ENCODE data around the gene FZD7.

FZD7 gene

GRCh38 chr2:202038471-202039277, 5.0 kb downstream of the FZD7 start:
- no peak for DNase-seq

GRCh38 chr2:202039278-202040078, 5.8 kb downstream of the FZD7 start:
- DNase-seq = no peak

- DNase-seq = no peak
These were observed 6.6 kb downstream of the FZD7 start for GRCh38 chr2:202040079-202040844.

GRCh38 chr2:202042444-202042843, 8.8 kb downstream of the FZD7 start:
- no peak for DNase-seq

- DNase-seq = no peak
These were observed 9.8 kb downstream of the FZD7 start for GRCh38 chr2:202043475-202043874.

GRCh38 chr2:202044777-202045176, 11.1 kb downstream of the FZD7 start:
- DNase-seq = no peak

- DNase-seq = no peak
These were observed 12.9 kb downstream of the FZD7 start for GRCh38 chr2:202046572-202046971.

- DNase-seq = no peak
These were observed 15.6 kb downstream of the FZD7 start for GRCh38 chr2:202049092-202049728.

- no peak for DNase-seq
These were observed 16.2 kb downstream of the FZD7 start for GRCh38 chr2:202049840-202050239.

GRCh38 chr2:202050652-202051051, 17.0 kb downstream of the FZD7 start:
- DNase-seq = no peak

GRCh38 chr2:202051499-202052161, 18.0 kb downstream of the FZD7 start:
- DNase-seq = peak; percentile 24

- DNase-seq = no peak
These were observed 18.6 kb downstream of the FZD7 start for GRCh38 chr2:202052235-202052634.

GRCh38 chr2:202054679-202055078, 21.0 kb downstream of the FZD7 start:
- DNase-seq = no peak

- no peak for DNase-seq
These were observed 23.0 kb downstream of the FZD7 start for GRCh38 chr2:202056611-202057010.

GRCh38 chr2:202060218-202060617, 26.6 kb downstream of the FZD7 start:
- no peak for DNase-seq

- DNase-seq = no peak
These were observed 28.0 kb downstream of the FZD7 start for GRCh38 chr2:202061695-202062094.

GRCh38 chr2:202064171-202064880, 30.7 kb downstream of the FZD7 start:
- peak; percentile 81 for DNase-seq

- no peak for DNase-seq
These were observed 31.2 kb downstream of the FZD7 start for GRCh38 chr2:202064881-202065230.

GRCh38 chr2:202065876-202066275, 32.2 kb downstream of the FZD7 start:
- no peak for DNase-seq

- no peak for DNase-seq
These were observed 33.2 kb downstream of the FZD7 start for GRCh38 chr2:202066875-202067274.

- no peak for DNase-seq
These were observed 33.9 kb downstream of the FZD7 start for GRCh38 chr2:202067589-202067988.
